ENCODE measurements around the gene OR5H6. TPM values are rescaled to one million over a fixed set of nuclear protein-coding genes. Genes with fewer than 3 reads are reported as not detected.

The OR5H6 gene
- total RNA-seq, 1 donor from 2014 or later = not detected

DNA sequence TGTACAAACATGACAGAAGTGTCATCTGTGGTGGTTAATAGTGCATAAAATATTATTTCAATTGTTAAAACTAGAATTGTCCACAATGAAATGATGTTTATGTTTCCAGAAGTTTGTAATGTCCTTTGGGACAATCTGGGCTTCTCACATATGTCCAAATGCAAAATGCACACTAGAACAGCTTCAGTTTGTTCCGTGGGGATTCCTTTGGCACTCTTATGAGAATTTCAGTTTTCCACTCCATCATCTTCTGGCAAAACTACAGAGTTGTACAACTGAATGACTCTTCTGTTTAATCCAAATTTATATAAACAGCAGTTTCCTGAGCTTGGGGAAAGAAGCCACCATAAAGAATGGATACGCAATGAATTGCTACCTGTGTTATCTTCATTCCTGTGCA, 2.0 kb upstream of the OR5H6 start:
- no peak for DNase-seq (ENCODE audit: low spot score in 2 of 2)
- Histone ChIP-seq H3K36me3 (no peaks in the 10 kb centered on the region), H3K4me3 (no peak overlapping the region), H3K27ac (no peak overlapping the region), H3K9me3 (no peaks in the 10 kb centered on the region), H3K4me1 (no peaks in the 10 kb centered on the region), H3K27me3 (no peaks in the 10 kb centered on the region)
- intact Hi-C loops (cut with DNase I) = no loop called here
- no peak for TF ChIP-seq CTCF (IDR thresholded peaks at IDR 0.05)

DNA sequence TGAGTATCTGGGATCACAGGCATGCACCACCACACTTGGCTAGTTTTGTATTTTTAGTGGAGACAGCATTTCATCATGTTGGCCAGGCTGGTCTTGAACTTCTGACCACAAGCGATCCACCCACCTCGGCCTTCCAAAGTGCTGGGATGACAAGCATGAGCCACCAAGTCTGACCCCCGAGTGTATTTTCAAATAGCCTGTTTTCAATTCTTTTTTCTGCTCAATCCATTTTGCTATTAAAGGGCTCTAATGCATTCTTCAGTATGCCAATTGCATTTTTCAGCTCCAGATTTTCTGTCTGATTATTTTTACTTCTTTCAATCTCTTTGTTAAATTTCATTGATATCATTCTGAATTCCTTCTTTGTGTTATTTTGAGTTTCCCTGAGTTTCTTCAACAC, 5.8 kb downstream of the OR5H6 start:
- no peaks in the 10 kb centered on the region for H3K36me3 ChIP-seq
- H3K4me3 ChIP-seq = no peak overlapping the region
- no peaks in the 10 kb centered on the region for H3K27me3 ChIP-seq
- peaks cover 8 to 10% of the 10 kb centered on the region in 2 donors for H3K9me3 ChIP-seq
- DNase-seq (ENCODE audit: low spot score in 2 of 2) = no peak
- intact Hi-C loops (cut with DNase I) = no loop called here
- no peak for TF ChIP-seq CTCF (IDR thresholded peaks at IDR 0.05)
- no peak overlapping the region for H3K27ac ChIP-seq
- no peaks in the 10 kb centered on the region for H3K4me1 ChIP-seq

DNA sequence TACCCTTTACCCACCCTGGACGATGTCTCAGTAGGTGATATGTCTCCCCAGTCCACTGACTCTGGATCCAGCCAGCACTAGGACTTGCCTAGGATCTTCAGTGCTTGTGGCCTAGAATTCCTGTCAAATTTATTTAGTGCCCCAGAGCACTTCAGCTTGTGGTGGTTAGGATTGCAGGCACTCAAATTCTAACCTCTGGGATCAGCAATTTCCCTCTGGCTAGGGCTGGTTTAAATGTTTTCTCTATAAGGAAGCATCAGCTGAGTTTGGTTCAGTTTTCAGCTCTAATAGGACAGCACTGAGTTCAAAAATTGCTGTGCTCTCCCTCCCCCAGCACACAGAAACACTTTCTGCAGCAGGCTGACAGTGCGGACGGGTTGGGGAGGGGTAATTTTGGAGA, 8.1 kb downstream of the OR5H6 start:
- H3K27me3 ChIP-seq = no peaks in the 10 kb centered on the region
- intact Hi-C loops (cut with DNase I) = no loop called here

DNA sequence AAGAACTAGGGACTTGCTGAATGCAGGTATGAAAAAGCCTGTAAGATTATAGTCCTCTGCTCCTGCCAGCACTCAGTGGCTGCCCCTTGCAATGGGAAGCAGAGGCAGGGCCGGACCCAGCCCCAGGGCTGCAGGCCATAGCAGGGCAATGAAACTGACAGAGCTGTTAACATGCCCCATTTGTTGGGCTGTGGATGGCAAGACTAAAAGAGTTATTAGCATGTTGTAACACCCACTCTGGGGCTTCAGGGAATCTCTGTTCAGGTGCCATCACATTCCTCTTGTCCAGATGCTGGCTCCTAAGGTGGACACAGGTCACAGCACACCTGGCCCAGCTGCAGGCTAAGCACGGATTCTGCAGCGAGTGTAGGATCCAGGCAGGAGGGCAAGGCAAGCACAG, 10.9 kb downstream of the OR5H6 start:
- Histone ChIP-seq H3K27ac (no peak overlapping the region), H3K36me3 (no peaks in the 10 kb centered on the region), H3K4me3 (no peak overlapping the region), H3K9me3 (peaks cover 6 to 8% of the 10 kb centered on the region in 2 donors), H3K27me3 (no peaks in the 10 kb centered on the region), H3K4me1 (no peaks in the 10 kb centered on the region)
- intact Hi-C loops (cut with DNase I) = no loop called here
- DNase-seq (ENCODE audit: low spot score in 2 of 2) = no peak
- no peak for TF ChIP-seq CTCF (IDR thresholded peaks at IDR 0.05)

More for the DNA sequence above, 8.1 kb downstream of the OR5H6 start:
- H3K4me1 ChIP-seq = no peaks in the 10 kb centered on the region
- peaks cover 8 to 10% of the 10 kb centered on the region in 2 donors for H3K9me3 ChIP-seq
- no peak overlapping the region for H3K27ac ChIP-seq
- TF ChIP-seq CTCF (IDR thresholded peaks at IDR 0.05) = no peak
- H3K36me3 ChIP-seq = no peaks in the 10 kb centered on the region
- H3K4me3 ChIP-seq = no peak overlapping the region
- no peak for DNase-seq (ENCODE audit: low spot score in 2 of 2)

DNA sequence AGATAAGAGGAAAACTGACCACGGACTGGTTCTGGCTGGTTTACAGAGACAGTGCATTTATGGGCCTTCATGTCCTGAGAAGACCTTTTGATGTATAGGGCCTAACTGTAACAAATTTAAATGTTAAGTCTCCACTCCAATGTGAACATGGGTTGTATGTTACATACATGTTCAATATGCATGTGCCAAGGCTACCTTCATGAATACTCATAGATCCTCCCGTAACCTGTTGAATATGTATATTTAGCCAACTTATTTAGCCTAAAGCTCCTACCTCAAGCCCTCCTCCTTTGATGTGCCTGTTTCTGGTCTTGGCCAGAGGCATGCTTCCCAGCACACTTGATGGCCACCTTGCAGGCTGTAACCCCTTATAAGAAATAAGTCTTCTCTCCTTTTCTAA, 18.2 kb downstream of the OR5H6 start, which contains the start of gene OR5H2:
TSS of gene OR5H2 (plus strand) at position 301 of the 400 bp plus-strand sequence. CDS start 398 bp downstream, outside the sequence.
- no peaks in the 10 kb centered on the region for H3K4me1 ChIP-seq
- DNase-seq (ENCODE audit: low spot score in 2 of 2) = no peak
- H3K36me3 ChIP-seq = no peaks in the 10 kb centered on the region
- no peak within 1 kb of the TSS for H3K4me3 ChIP-seq
- TF ChIP-seq CTCF (IDR thresholded peaks at IDR 0.05) = no peak
- H3K27me3 ChIP-seq = no peaks in the 10 kb centered on the region
- H3K27ac ChIP-seq = no peak within 1 kb of the TSS
- no peaks in the 10 kb centered on the region for H3K9me3 ChIP-seq
- intact Hi-C loops (cut with DNase I) = no loop called here

DNA sequence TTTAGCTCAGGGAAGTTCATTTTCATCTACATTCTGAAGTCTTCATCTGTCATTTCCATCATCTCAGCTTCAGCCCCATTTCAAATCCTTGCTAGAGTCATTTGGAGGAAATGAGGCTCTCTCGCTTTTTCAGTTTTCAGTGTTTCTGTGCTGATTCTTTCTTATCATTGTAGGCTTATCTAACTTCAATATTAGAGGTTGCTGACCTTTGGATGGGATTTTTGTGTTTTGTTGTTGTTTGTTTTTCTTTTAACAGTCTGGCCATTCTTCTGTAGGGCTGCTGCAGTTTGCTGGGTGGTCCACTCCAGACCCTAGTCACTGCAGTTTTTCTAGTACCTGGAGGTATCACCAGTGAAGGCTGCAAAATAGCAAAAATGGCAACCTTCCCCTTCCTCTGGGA, 26.9 kb downstream of the OR5H6 start:
- Histone ChIP-seq H3K4me3 (no peak overlapping the region), H3K9me3 (no peaks in the 10 kb centered on the region), H3K36me3 (no peaks in the 10 kb centered on the region), H3K4me1 (no peaks in the 10 kb centered on the region), H3K27me3 (no peaks in the 10 kb centered on the region), H3K27ac (no peak overlapping the region)
- no peak for DNase-seq (ENCODE audit: low spot score in 2 of 2)
- TF ChIP-seq CTCF (IDR thresholded peaks at IDR 0.05) = no peak
- intact Hi-C loops (cut with DNase I) = no loop called here

Data from ascending aorta (tissue), 2 donors.